Body of pancreas (tissue), 4 donors: ENCODE data around the gene NR4A1.
A peak's percentile ranks its signal among the peaks of the same experiment; 100 is the strongest.

ENCODE experiments used
- POLR2A ChIP-seq, 3 donors: fragments of 450-650 bp; IDR thresholded peaks; one replicate each; pipeline ENCODE4 v1.6.1; 2016; ENCODE audit warnings: antibody characterized with exemption in 3 of 3, mild to moderate bottlenecking in 2 of 3
- TF ChIP-seq, protein P1 (sequence below), 7 experiments: fragments of 450-650 bp in 4 of 7; fragments of 200-600 bp in 3 of 7; sonication (generic) in 3 of 7; IDR thresholded peaks; one replicate each; pipeline ENCODE4 v1.5.1; 2016 to 2019; ENCODE audit warnings: antibody characterized with exemption in 7 of 7

- TF ChIP-seq, protein P1, sequence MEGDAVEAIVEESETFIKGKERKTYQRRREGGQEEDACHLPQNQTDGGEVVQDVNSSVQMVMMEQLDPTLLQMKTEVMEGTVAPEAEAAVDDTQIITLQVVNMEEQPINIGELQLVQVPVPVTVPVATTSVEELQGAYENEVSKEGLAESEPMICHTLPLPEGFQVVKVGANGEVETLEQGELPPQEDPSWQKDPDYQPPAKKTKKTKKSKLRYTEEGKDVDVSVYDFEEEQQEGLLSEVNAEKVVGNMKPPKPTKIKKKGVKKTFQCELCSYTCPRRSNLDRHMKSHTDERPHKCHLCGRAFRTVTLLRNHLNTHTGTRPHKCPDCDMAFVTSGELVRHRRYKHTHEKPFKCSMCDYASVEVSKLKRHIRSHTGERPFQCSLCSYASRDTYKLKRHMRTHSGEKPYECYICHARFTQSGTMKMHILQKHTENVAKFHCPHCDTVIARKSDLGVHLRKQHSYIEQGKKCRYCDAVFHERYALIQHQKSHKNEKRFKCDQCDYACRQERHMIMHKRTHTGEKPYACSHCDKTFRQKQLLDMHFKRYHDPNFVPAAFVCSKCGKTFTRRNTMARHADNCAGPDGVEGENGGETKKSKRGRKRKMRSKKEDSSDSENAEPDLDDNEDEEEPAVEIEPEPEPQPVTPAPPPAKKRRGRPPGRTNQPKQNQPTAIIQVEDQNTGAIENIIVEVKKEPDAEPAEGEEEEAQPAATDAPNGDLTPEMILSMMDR (IDR thresholded peaks at IDR 0.05), result peak in 2 of 7 experiments; percentile 3 to 11
- peak; percentile 79 to 97 (median 93) for TF ChIP-seq POLR2A (IDR thresholded peaks at IDR 0.05)
Measured at GRCh38 chr12:52050758-52051541, at the start of gene NR4A1.
